Measurements from ENCODE around the gene HCK.

HCK gene

GRCh38 chr20:32129863-32130262 lies 77.8 kb downstream of the HCK start:
- DNase-seq (ENCODE audit: low spot score): no peak

- no peak for DNase-seq (ENCODE audit: low spot score)
These were observed 78.3 kb downstream of the HCK start for GRCh38 chr20:32130352-32130751.

GRCh38 chr20:32130965-32131364 lies 78.9 kb downstream of the HCK start:
- DNase-seq (ENCODE audit: low spot score): no peak

DNA sequence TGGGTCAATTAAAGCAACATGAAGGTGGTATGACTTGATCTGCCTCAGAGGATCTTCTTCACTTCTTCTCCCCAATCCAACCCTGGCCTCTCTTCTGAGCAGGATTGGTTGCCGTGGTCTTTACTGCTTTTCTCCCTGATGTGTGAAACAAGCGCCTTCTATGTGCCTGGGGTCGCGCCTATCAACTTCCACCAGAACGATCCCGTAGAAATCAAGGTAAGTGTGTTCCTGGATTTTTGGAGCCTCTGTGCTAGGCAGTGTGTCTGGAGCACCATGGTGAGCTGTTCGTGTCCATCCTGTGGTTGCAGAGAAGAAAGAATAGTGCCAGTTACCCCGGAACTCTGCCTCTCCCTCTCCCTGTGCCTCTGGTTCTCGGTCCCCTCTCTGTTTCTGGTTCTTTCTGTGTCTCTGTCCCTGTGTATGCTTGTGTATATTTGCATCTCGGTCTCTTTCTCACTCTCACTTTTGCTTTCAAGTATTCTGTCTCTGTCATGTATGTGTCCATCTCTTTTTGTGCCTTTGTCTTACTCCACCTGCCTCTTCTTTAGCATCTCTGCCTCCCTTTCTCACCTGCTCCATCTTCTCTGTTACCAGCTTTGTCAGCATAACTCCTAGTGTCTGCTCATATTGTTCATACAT lies 81.0 kb downstream of the HCK start:
- no peak for DNase-seq (ENCODE audit: low spot score)

- no peak for DNase-seq (ENCODE audit: low spot score)
These were observed 82.0 kb downstream of the HCK start for GRCh38 chr20:32134026-32134425.

- DNase-seq (ENCODE audit: low spot score): no peak
These were observed 84.0 kb downstream of the HCK start for GRCh38 chr20:32135983-32136515.

DNA sequence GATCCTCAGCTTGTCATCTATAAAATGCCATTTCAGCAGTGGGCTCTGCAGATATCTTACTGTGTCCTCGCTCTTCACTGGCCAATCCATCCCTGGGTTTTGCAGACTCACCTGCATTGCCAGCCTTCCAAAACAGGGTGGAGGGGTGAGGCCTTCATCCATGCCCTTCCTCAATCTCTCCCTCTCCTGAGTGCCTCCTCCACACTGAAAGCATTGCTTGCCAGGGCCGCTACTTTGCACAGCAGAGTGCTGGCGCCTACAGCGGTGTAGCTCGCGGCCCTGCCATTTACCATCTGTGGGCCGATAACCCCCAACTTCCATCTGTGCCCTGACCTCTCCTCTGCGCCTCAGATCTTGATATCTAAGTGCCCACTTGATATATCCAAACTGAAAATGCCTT lies 86.9 kb downstream of the HCK start:
- DNase-seq (ENCODE audit: low spot score): no peak

- DNase-seq (ENCODE audit: low spot score): no peak
These were observed 87.9 kb downstream of the HCK start for GRCh38 chr20:32139947-32140346.

DNA sequence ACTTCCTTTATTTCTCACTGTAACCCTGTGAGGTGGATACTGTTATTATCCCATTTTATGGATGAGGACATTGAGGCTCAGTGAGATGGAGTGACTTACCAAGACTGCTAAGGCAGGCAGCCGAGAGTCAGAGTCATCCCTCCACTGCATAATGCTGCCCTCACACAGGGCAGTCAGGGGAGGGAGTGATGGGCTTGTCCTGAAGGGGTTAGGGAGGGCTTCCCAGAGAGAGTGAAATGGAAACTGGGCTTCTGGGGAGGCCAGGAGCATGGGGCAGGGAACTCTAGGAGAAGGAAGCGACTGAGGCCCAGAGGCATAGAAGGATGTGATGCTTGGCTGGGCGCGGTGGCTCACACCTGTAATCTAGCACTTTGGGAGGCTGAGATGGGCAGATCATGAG lies 88.6 kb downstream of the HCK start:
- no peak for DNase-seq (ENCODE audit: low spot score)

GRCh38 chr20:32141465-32141980 lies 89.5 kb downstream of the HCK start:
- no peak for DNase-seq (ENCODE audit: low spot score)

GRCh38 chr20:32142088-32142487 lies 90.0 kb downstream of the HCK start:
- DNase-seq (ENCODE audit: low spot score): no peak

DNA sequence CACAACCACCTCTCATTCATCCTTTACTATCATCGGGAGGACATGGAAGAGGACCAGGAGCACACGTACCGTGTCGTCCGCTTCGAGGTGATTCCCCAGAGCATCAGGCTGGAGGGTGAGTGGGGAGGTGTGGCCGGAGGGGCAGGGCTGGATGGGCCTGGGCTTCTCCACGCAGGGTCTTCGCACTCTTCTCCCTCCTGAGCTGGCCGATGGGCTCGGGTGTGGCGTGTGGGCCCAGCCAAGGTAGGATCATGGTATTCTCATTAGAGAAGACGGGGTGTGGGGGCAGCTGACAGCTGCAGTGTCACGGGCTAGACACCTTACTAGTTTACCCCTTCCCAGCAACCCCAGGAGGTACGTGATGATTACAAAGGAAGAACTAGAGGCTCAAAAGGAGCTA lies 90.9 kb downstream of the HCK start:
- DNase-seq (ENCODE audit: low spot score): no peak

DNA sequence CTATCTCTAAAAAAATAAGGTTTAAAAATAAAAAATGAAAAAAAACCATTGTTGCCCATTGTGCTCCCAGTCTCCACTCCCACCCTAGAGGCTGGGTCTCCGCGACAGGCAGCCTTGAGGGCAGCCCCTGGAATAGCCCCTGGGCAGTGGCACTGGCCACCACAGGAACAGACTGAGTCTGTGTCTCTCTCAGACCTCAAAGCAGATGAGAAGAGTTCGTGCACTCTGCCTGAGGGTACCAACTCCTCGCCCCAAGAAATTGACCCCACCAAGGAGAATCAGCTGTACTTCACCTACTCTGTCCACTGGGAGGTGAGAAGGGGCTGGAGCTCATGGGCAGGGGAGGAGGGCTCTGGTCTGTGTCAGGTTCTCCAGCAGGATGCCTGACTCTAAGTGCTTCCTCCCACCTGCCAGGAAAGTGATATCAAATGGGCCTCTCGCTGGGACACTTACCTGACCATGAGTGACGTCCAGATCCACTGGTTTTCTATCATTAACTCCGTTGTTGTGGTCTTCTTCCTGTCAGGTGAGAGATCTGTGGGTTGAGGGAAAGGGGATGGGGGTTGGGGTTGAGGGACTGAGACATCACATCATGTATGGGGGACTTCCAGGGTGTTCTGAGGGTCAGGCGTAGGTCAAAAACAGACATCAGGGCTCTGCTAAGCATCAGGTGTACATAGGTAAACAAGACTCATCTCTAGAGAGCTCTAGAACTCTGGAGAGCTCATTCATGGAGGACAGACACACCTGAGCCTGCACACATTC lies 93.0 kb downstream of the HCK start:
- no peak for DNase-seq (ENCODE audit: low spot score)

- no peak for DNase-seq (ENCODE audit: low spot score)
These were observed 97.6 kb downstream of the HCK start for GRCh38 chr20:32149566-32150170.

DNA sequence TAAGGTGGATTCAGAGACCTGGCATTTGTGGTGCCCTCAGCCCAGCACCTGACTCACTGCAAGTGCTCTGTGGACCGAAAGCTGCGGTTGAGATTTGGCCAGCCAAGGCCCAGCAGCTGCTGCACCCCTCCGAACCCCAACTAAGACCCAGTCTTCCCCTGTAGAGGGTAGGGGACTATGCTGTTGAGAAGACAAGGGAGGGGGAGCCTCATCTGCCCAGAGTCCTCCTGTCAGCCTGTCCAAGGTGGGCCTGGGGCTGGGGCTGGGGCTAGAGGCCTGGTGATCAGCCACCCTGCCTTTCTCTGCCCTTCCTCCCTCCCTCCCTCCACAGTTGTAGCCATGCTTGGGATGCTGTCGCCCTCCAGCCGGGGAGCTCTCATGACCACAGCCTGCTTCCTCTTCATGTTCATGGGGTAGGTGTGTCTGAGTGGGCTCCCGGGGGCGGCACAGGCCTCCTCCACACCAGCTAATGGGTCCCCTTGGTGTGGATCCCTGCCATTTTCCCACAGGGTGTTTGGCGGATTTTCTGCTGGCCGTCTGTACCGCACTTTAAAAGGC lies 98.3 kb downstream of the HCK start:
- DNase-seq (ENCODE audit: low spot score): no peak

Measured in Ammon's horn (tissue), 1 donor.